ENCODE results near the gene FBXL19. TPM values are rescaled to one million over a fixed set of nuclear protein-coding genes. Genes with fewer than 3 reads are reported as not detected.

FBXL19 gene
- total and polyA plus RNA-seq, 2 of the 8 experiments (the other 6 are each of a cell fraction or from before 2014, with no cell fraction given), result 47.2 to 72.2 TPM

DNA sequence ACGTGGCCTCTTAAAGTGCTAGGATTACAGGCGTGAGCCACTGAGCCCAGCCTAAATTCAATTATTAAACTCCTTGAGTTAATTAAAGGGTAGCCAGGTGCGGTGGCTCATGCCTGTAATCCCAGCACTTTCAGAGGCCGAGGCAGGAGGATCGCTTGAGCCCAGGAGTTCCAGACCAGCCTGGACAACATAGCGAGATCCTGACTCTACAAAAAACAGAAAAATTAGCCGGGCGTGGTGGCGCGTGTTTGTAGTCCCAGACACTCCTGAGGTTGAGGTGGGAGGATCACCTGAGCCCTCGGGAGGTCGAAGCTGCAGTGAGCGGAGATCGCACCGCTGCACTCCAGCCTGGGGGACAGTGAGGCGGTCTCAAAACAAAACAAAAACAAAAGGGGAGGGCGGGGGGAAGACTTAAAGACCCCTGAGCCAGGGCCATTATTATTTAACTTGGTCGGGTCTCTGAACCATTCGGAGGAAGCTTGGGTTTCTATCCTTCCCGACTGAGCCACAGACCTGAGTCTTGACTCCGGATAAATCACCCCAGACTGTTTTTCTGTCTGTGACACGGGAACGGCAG lies 49.0 kb upstream of the FBXL19 start (continued):
- no peak for TF ChIP-seq SAP30 (IDR thresholded peaks at IDR 0.05; ENCODE audit: insufficient read depth, insufficient replicate concordance, low read length)
